GM12801 (cell line): ENCODE measurements around the gene GLCE.

ENCODE experiments used
- TF ChIP-seq, protein P1 (sequence below): IDR thresholded peaks from one replicate; pipeline ENCODE4 v1.5.1; 2011; ENCODE audit warnings: control low read depth; ENCODE audit not compliant: insufficient read length; ENCODE audit errors: extremely low read depth

GLCE gene

DNA sequence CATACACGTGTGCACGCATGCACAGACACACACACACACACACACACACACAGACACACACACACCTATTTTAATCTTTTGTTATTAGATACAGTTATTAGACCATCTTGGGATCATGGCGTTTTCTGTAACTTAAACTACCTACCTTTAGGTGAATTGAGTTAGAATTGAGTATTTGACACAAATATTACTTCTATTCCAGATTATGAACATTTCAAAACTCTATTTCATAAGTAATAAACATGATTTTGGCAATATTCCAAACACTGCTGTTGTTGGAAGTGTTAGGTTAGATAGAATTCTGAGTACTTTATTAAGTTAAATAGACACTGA lies 65.6 kb downstream of the GLCE start:
- TF ChIP-seq, protein P1, sequence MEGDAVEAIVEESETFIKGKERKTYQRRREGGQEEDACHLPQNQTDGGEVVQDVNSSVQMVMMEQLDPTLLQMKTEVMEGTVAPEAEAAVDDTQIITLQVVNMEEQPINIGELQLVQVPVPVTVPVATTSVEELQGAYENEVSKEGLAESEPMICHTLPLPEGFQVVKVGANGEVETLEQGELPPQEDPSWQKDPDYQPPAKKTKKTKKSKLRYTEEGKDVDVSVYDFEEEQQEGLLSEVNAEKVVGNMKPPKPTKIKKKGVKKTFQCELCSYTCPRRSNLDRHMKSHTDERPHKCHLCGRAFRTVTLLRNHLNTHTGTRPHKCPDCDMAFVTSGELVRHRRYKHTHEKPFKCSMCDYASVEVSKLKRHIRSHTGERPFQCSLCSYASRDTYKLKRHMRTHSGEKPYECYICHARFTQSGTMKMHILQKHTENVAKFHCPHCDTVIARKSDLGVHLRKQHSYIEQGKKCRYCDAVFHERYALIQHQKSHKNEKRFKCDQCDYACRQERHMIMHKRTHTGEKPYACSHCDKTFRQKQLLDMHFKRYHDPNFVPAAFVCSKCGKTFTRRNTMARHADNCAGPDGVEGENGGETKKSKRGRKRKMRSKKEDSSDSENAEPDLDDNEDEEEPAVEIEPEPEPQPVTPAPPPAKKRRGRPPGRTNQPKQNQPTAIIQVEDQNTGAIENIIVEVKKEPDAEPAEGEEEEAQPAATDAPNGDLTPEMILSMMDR, result no peak

DNA sequence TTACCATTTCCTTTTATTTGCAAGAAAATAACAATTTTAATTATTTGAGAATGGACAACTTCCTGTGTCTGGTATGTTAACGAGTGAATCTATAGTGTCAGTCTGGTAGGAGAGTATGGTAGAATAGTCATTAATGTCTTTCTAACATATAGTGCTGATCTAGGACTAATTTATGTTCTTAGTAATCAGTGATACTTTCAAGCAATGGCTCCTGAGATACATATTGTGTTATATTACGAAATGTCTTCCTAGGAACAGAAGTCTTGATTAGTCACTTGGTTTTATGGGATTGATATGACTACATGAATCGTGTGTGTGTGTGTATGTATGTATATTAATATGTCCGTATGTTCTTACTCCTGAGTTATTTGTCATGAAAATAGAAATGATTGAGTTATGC lies 71.7 kb downstream of the GLCE start:
- TF ChIP-seq, protein P1, result no peak

DNA sequence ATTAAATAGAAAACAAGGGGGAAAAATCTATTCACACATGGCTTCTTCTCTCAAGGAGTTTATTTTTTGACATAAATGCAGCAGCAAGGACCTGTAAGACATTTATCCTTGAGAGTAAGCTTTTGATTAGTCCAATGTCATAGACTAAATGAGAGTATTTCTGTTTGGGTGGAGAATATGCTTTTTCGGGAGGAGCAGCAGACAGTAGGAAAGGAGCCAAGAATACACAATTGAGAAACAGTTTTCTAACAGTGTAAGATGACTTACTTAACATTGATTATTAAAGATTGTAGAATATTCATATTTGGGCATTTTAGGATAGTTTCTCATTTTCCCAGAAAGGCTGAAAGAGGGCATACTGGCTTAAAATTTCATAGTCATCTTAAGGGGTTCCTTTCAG lies 72.3 kb downstream of the GLCE start:
- TF ChIP-seq, protein P1, result no peak

DNA sequence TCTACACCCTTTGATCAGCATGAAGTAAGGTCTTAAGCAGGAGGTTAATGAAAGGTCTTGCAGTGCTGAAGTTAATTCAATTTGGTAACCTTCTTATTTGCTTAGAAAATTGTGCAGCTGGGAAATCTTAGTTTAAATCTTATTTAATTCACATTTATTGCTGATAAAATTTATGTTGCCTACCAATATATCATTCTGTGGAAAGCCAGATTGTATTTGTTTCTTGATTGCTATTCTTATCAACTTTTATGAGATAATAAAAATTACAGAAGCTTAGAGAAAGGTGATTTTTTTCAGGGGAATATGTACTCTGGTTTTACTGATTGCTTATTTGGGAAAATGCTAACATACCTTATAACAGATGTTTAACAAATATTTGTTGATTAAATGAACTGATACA lies 74.2 kb downstream of the GLCE start:
- TF ChIP-seq, protein P1, result no peak

DNA sequence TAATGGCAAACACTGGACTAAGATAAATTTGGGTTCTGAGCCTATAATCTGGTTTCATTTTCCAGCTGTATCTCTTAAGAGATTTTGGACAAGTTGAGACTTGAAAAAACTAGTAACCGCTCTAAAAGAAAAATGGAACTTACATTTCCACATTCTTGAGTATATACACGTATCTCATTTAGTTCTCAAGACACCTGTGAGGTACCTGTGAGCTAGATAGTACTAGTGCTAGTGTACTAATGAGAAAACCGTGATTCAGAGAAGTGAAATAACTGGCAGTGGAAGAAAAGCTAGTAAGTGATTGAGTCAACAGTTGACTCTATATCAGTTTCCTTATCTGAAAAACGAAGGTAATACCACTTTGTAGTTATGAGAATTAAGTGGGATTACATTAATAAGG lies 76.1 kb downstream of the GLCE start:
- TF ChIP-seq, protein P1, result no peak

GRCh38 chr15:69237718-69238117 lies 77.3 kb downstream of the GLCE start:
- TF ChIP-seq, protein P1, result no peak

- TF ChIP-seq, protein P1, result no peak
Observed at GRCh38 chr15:69244798-69245197, 84.4 kb downstream of the GLCE start.

GRCh38 chr15:69253156-69253555 lies 92.7 kb downstream of the GLCE start:
- TF ChIP-seq, protein P1, result no peak
